K562 (cell line): ENCODE results near the gene AK5. TPM values are rescaled to one million over a fixed set of nuclear protein-coding genes. Genes with fewer than 3 reads are reported as not detected.

Experiments
- ATAC-seq: fragments of 200-7000 bp; cut with Tn5 transposase; 3 replicates; pipeline ENCODE4 v1.9.1; 2020; ENCODE audit warnings: moderate library complexity
- BruUV-seq: library from RNA; stranded (reverse); fragments of 400-500 nt; replicated peaks from 2 replicates; lab custom pipeline; 2021; lab: Mats Ljungman, UMichigan
- CTCF ChIA-PET: fragments of 300-600 bp; formaldehyde crosslinking; extraction: SDS; loops from one replicate; lab custom pipeline; 2021; ENCODE audit warnings: low intra/inter-chr PET ratio; lab: Yijun Ruan, JAX
- POLR2A ChIA-PET: fragments of 300-600, 350-650 bp; sonication (Branson Sonifier 250); formaldehyde crosslinking; extraction: SDS; loops from one replicate; lab custom pipeline; 2021; ENCODE audit warnings: antibody characterized with exemption, inconsistent platforms; lab: Yijun Ruan, JAX
- DNase-seq, 4 experiments: peaks; one replicate each; pipeline versions ENCODE4 v3.0.0 to v3.0.0-alpha.2; 2011 to 2018; ENCODE audit warnings: low spot score in 3 of 4, mixed read lengths in 3 of 4; ENCODE audit errors: extremely low read depth in 1 of 4
- FAIRE-seq: peaks from 2 replicates; lab custom pipeline; 2011; peaks lifted over from hg19 to GRCh38; lab: Jason Lieb, UNC
- H2AFZ ChIP-seq: 2 replicates; pipeline ENCODE4 v1.6.0; 2011; ENCODE audit warnings: low read depth, low read length, control low read depth, inconsistent platforms
- H3K27ac ChIP-seq: fragments of 200-600 bp; 3 replicates; pipeline ENCODE4 v1.8.0; 2011; ENCODE audit warnings: low read depth, mild to moderate bottlenecking, control low read depth, inconsistent platforms, low read length, moderate library complexity, mixed read lengths; ENCODE audit errors: extremely low read depth
- H3K27me3 ChIP-seq, 2 experiments: fragments of 300-600 bp in 1 of 2; 2 replicates in 1 of 2; 3 replicates in 1 of 2; pipeline versions ENCODE4 v1.6.0 to v1.8.0; 2011; ENCODE audit warnings: inconsistent platforms in 2 of 2, low read length in 2 of 2, mild to moderate bottlenecking in 1 of 2, mixed read lengths in 1 of 2, moderate library complexity in 1 of 2; ENCODE audit not compliant: control insufficient read depth in 2 of 2, insufficient read depth in 2 of 2
- H3K36me3 ChIP-seq: fragments of 300-600 bp; 3 replicates; pipeline ENCODE4 v1.8.0; 2011; ENCODE audit warnings: mild to moderate bottlenecking, low read length, inconsistent platforms; ENCODE audit not compliant: control insufficient read depth, insufficient read depth
- H3K4me1 ChIP-seq, 2 experiments: fragments of 200-600 bp in 1 of 2; replicated peaks in 1 of 2; 2 replicates in 1 of 2; 3 replicates in 1 of 2; pipeline versions ENCODE4 v1.5.1 to v1.8.0; 2011; ENCODE audit warnings: inconsistent platforms in 2 of 2, low read length in 2 of 2, mild to moderate bottlenecking in 1 of 2, mixed read lengths in 1 of 2, moderate library complexity in 1 of 2; ENCODE audit not compliant: control insufficient read depth in 2 of 2, insufficient read depth in 2 of 2
- H3K4me2 ChIP-seq: 2 replicates; pipeline ENCODE4 v1.6.1; 2011; ENCODE audit warnings: low read length, control low read depth, inconsistent platforms, mixed read lengths; ENCODE audit not compliant: insufficient read depth
- H3K4me3 ChIP-seq: fragments of 200-600 bp; sonication (generic), shearing (Covaris generic); 2 replicates; pipeline ENCODE4 v1.5.1; 2016; ENCODE audit warnings: control low read depth, inconsistent platforms
- H3K79me2 ChIP-seq: fragments of 200-600 bp; 3 replicates; pipeline ENCODE4 v1.8.0; 2011; ENCODE audit warnings: low read length, inconsistent platforms; ENCODE audit not compliant: control insufficient read depth, insufficient read depth
- H3K9ac ChIP-seq, 2 experiments: 2 replicates each; pipeline versions ENCODE4 v1.6.0 to v1.6.1; 2011; ENCODE audit warnings: low read depth in 2 of 2, low read length in 2 of 2, control low read depth in 1 of 2, inconsistent platforms in 1 of 2, mild to moderate bottlenecking in 1 of 2, mixed read lengths in 1 of 2; ENCODE audit not compliant: insufficient read depth in 1 of 2
- H3K9me1 ChIP-seq: one replicate; pipeline ENCODE4 v1.6.0; 2011; ENCODE audit warnings: inconsistent platforms, mild to moderate bottlenecking, low read length, moderate library complexity; ENCODE audit not compliant: control insufficient read depth, insufficient read depth
- H3K9me3 ChIP-seq: replicated peaks from 2 replicates; pipeline ENCODE4 v1.5.1; 2011; ENCODE audit warnings: low read depth, low read length, inconsistent platforms; ENCODE audit not compliant: control insufficient read depth, insufficient read depth
- H4K20me1 ChIP-seq: replicated peaks from 2 replicates; pipeline ENCODE4 v1.6.1; 2011; ENCODE audit warnings: low read length, inconsistent platforms, mixed read lengths; ENCODE audit not compliant: control insufficient read depth, insufficient read depth
- CREBBP ChIP-seq: IDR thresholded peaks from one replicate; pipeline ENCODE4 v1.6.1; 2012; ENCODE audit warnings: low read depth, mild to moderate bottlenecking, control low read depth, inconsistent platforms, low read length
- E2F6 ChIP-seq, 2 experiments: IDR thresholded peaks; 2 replicates each; pipeline ENCODE4 v1.6.1; 2011; ENCODE audit warnings: borderline replicate concordance in 1 of 2, control low read depth in 1 of 2, low read depth in 1 of 2, low read length in 1 of 2, mild to moderate bottlenecking in 1 of 2, mixed read lengths in 1 of 2, moderate library complexity in 1 of 2; ENCODE audit not compliant: insufficient read depth in 1 of 2, insufficient read length in 1 of 2, poor library complexity in 1 of 2, severe bottlenecking in 1 of 2; ENCODE audit errors: extremely low read depth in 1 of 2
- FOS ChIP-seq: IDR thresholded peaks from 3 replicates; pipeline ENCODE4 v1.6.1; 2011; ENCODE audit not compliant: insufficient read length; ENCODE audit errors: extremely low read depth
- FOXJ3 ChIP-seq: sonication (generic); formaldehyde crosslinking; IDR thresholded peaks from 2 replicates; pipeline ENCODE4 v1.4.0; 2020; ENCODE audit warnings: mild to moderate bottlenecking, missing genetic modification reagents
- L3MBTL2 ChIP-seq: fragments of 450-650 bp; IDR thresholded peaks from 2 replicates; pipeline ENCODE4 v1.6.1; 2016; ENCODE audit warnings: mild to moderate bottlenecking, moderate library complexity
- MAFF ChIP-seq: IDR thresholded peaks from 2 replicates; pipeline ENCODE4 v1.6.1; 2012; ENCODE audit warnings: low read length, improper control_type of control experiment
- PHB2 ChIP-seq: fragments of 450-650 bp; IDR thresholded peaks from 2 replicates; pipeline ENCODE4 v1.6.1; 2017; ENCODE audit warnings: low read depth
- POLR3A ChIP-seq: IDR thresholded peaks from 2 replicates; pipeline ENCODE4 v1.6.1; 2011; ENCODE audit warnings: borderline replicate concordance, mild to moderate bottlenecking, moderate library complexity; ENCODE audit not compliant: insufficient read length, insufficient read depth; ENCODE audit errors: extremely low read depth
- RB1 ChIP-seq: fragments of 450-650 bp; IDR thresholded peaks from 2 replicates; pipeline ENCODE4 v1.6.1; 2017; ENCODE audit warnings: low read depth, mild to moderate bottlenecking
- RBM15 ChIP-seq: fragments of 200-400 bp; formaldehyde crosslinking; IDR thresholded peaks from 2 replicates; pipeline ENCODE4 v1.6.1; 2018; ENCODE audit warnings: mild to moderate bottlenecking, low read length, moderate library complexity; ENCODE audit not compliant: insufficient read depth
- SIRT6 ChIP-seq: IDR thresholded peaks from one replicate; pipeline ENCODE4 v1.6.1; 2012; ENCODE audit warnings: low read depth, mild to moderate bottlenecking, control low read depth, inconsistent platforms, low read length, moderate library complexity
- SMARCC2 ChIP-seq: fragments of 450-650 bp; IDR thresholded peaks from 2 replicates; pipeline ENCODE4 v1.6.1; 2017; ENCODE audit warnings: antibody characterized with exemption, moderate library complexity, mild to moderate bottlenecking, low read depth
- SUPT5H ChIP-seq: fragments of 450-650 bp; IDR thresholded peaks from 2 replicates; pipeline ENCODE4 v1.6.1; 2016
- TEAD2 ChIP-seq: fragments of 450-650 bp; IDR thresholded peaks from 2 replicates; pipeline ENCODE4 v1.6.1; 2016; ENCODE audit warnings: missing genetic modification characterization, control low read depth, missing compliant biosample characterization
- ZFPM2 ChIP-seq: fragments of 250-450 bp; sonication (Bioruptor Pico); IDR thresholded peaks from 2 replicates; pipeline ENCODE4 v1.5.1; 2022; ENCODE audit warnings: mild to moderate bottlenecking
- ZNF239 ChIP-seq: fragments of 250-450 bp; sonication (Bioruptor Pico); IDR thresholded peaks from 2 replicates; pipeline ENCODE4 v1.4.0; 2020; ENCODE audit warnings: mild to moderate bottlenecking
- ZNF507 ChIP-seq: conservative IDR thresholded peaks from 2 replicates; pipeline ENCODE4 v1.6.1; 2017; ENCODE audit warnings: missing genetic modification characterization, missing compliant biosample characterization
- WGBS: fragments of 100-300 bp; shearing (Covaris generic); methylation state at CpG from one replicate; pipeline ENCODE4 v1.1.6; 2016; ENCODE audit warnings: low coverage, mixed read lengths; ENCODE audit not compliant: insufficient coverage; ENCODE audit errors: missing lambda C conversion rate; 5-methylcytosine and 5-hydroxymethylcytosine counted together
- in situ Hi-C: fragments of 300-500 bp; cut with MboI; formaldehyde crosslinking; loops from 4 replicates; pipeline ENCODE4 v1.15.0; 2018; ENCODE audit warnings: inconsistent platforms, mixed read lengths
- intact Hi-C: fragments of 100-400 bp; cut with micrococcal nuclease; formaldehyde crosslinking; loops from 2 replicates; pipeline ENCODE4 v1.14.2; 2022
- polyA plus RNA-seq, 8 experiments: library from polyadenylated mRNA; depleted of rRNA in 4 of 8; stranded (reverse) in 5 of 8; unstranded in 3 of 8; fragments of >200 nt; fragmentation: Nextera tagmentation in 2 of 8; fragmentation: Illumina TruSeq in 1 of 8; extraction: Ambion mirVana in 2 of 8; extraction: Trizol in 1 of 8; gene quantifications; 2 replicates each; pipeline versions ENCODE4 v1.2.1 to v1.2.3, GENCODE V29; 2011 to 2014; ENCODE audit warnings: inconsistent platforms in 1 of 8, missing spikeins in 1 of 8
- total RNA-seq, 7 experiments: library from RNA; depleted of rRNA in 6 of 7; stranded (reverse); fragments of >200 nt in 6 of 7; fragmentation: Illumina TruSeq in 2 of 7; extraction: Trizol in 2 of 7; gene quantifications; 2 replicates each; pipeline versions ENCODE4 v1.2.1 to v1.2.3, GENCODE V29; 2011 to 2021; ENCODE audit warnings: low replicate concordance in 1 of 7
- TF ChIP-seq, protein P1 (sequence below), 2 experiments: IDR thresholded peaks in 1 of 2; conservative IDR thresholded peaks in 1 of 2; 2 replicates each; pipeline ENCODE4 v1.6.1; 2016; ENCODE audit warnings: low read depth in 2 of 2, mild to moderate bottlenecking in 1 of 2, missing compliant biosample characterization in 1 of 2, missing genetic modification characterization in 1 of 2, moderate library complexity in 1 of 2

Gene AK5
- total and polyA plus RNA-seq, 9 of the 15 experiments (the other 6 are each of a cell fraction or from before 2014, with no cell fraction given), result 0.06 TPM; not detected in 8

GRCh38 chr1:77282187-77282865 lies 507 bp downstream of the AK5 start:
- ATAC-seq (no peak), FAIRE-seq (no peak), DNase-seq (no peak)
- 14% methylated on average over 38 of the region's 47 CpGs for WGBS
- Histone ChIP-seq H3K4me3 (no peak overlapping the region), H3K4me1 (peaks cover 0 to 13% of the 10 kb centered on the region in 2 experiments; a peak in 1 of 5 replicates), H3K9ac (no peak overlapping the region; a peak in 1 of 4 replicates), H2AFZ (no peak overlapping the region), H3K27ac (no peak overlapping the region), H4K20me1 (no peaks in the 10 kb centered on the region), H3K36me3 (no peaks in the 10 kb centered on the region), H3K4me2 (no peak overlapping the region), H3K27me3 (peaks cover 6 to 22% of the 10 kb centered on the region in 2 experiments), H3K9me3 (no peaks in the 10 kb centered on the region), H3K9me1 (no peaks in the 10 kb centered on the region), H3K79me2 (no peaks in the 10 kb centered on the region)
- in situ Hi-C loops, result no loop called here
- ChIA-PET POLR2A (interaction anchor here (0.9 kb wide), 1 partner anchor 12 kb away, joined by 3 read pairs; no protein-coding TSS in a partner anchor), CTCF (no interaction called here)
- intact Hi-C loops, result no loop called here
- no TSS peak for BruUV-seq
- TF ChIP-seq CREBBP (no peak), L3MBTL2 (no peak), PHB2 (no peak), RBM15 (no peak), SMARCC2 (no peak), RB1 (no peak), ZNF239 (CRISPR knock-in tag) (no peak), FOS (no peak), E2F6 (IDR thresholded peaks at IDR 0.05; ENCODE audit: borderline replicate concordance in 1 of 2, extremely low read depth in 1 of 2, insufficient read depth in 1 of 2, insufficient read length in 1 of 2, low read depth in 1 of 2, low read length in 1 of 2, poor library complexity in 1 of 2, severe bottlenecking in 1 of 2) (no peak), SUPT5H (no peak), MAFF (no peak), SIRT6 (no peak), POLR3A (no peak), ZFPM2 (no peak), TEAD2 (tag) (no peak), ZNF507 (tag) (no peak), FOXJ3 (no peak)
- TF ChIP-seq, protein P1, sequence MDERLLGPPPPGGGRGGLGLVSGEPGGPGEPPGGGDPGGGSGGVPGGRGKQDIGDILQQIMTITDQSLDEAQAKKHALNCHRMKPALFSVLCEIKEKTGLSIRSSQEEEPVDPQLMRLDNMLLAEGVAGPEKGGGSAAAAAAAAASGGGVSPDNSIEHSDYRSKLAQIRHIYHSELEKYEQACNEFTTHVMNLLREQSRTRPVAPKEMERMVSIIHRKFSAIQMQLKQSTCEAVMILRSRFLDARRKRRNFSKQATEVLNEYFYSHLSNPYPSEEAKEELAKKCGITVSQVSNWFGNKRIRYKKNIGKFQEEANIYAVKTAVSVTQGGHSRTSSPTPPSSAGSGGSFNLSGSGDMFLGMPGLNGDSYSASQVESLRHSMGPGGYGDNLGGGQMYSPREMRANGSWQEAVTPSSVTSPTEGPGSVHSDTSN (CRISPR knock-in tag; IDR thresholded peaks at IDR 0.05; ENCODE audit: low read depth), result no peak
- TF ChIP-seq, protein P1 (tag; conservative IDR thresholded peaks at IDR 0.05; ENCODE audit: low read depth), result no peak
